HepG2 (cell line): ENCODE results near the gene BTBD19. TPM values are rescaled to one million over a fixed set of nuclear protein-coding genes. Genes with fewer than 3 reads are reported as not detected.

Source experiments
- ARNTL ChIP-seq: sonication (generic); formaldehyde crosslinking; IDR thresholded peaks from 2 replicates; pipeline ENCODE4 v1.4.0; 2020; ENCODE audit warnings: mild to moderate bottlenecking, missing genetic modification reagents
- ATM ChIP-seq: fragments of 450-650 bp; IDR thresholded peaks from 2 replicates; pipeline ENCODE4 v1.7.1; 2017; ENCODE audit warnings: mild to moderate bottlenecking, borderline replicate concordance
- HNRNPL ChIP-seq: fragments of 200-400 bp; formaldehyde crosslinking; IDR thresholded peaks from 2 replicates; pipeline ENCODE4 v1.6.1; 2017; ENCODE audit warnings: mild to moderate bottlenecking, low read depth, low read length
- HOXA5 ChIP-seq: sonication (generic); formaldehyde crosslinking; IDR thresholded peaks from 2 replicates; pipeline ENCODE4 v1.4.0; 2020; ENCODE audit warnings: missing genetic modification reagents
- MAF1 ChIP-seq: sonication (generic); formaldehyde crosslinking; IDR thresholded peaks from 2 replicates; pipeline ENCODE4 v1.5.0; 2020; ENCODE audit warnings: missing genetic modification reagents, borderline replicate concordance
- MYC ChIP-seq: sonication (generic); formaldehyde crosslinking; IDR thresholded peaks from 2 replicates; pipeline ENCODE4 v1.9.0; 2021; ENCODE audit warnings: missing genetic modification reagents, borderline replicate concordance
- PCBP1 ChIP-seq: fragments of 200-400 bp; formaldehyde crosslinking; IDR thresholded peaks from 2 replicates; pipeline ENCODE4 v1.6.1; 2017; ENCODE audit warnings: mild to moderate bottlenecking, low read depth, low read length, borderline replicate concordance
- RARA ChIP-seq: IDR thresholded peaks from 2 replicates; pipeline ENCODE4 v1.6.1; 2016; ENCODE audit warnings: missing genetic modification reagents, missing compliant biosample characterization
- SIN3A ChIP-seq: IDR thresholded peaks from 2 replicates; pipeline ENCODE4 v1.6.1; 2011; ENCODE audit warnings: low read depth, mild to moderate bottlenecking, control low read depth, low read length, borderline replicate concordance
- TEAD3 ChIP-seq: optimal IDR thresholded peaks from 2 replicates; pipeline ENCODE3; 2016; ENCODE audit warnings: borderline replicate concordance
- YY1 ChIP-seq: IDR thresholded peaks from 2 replicates; pipeline ENCODE4 v1.6.1; 2011; ENCODE audit warnings: low read length, low read depth, moderate library complexity, mild to moderate bottlenecking; ENCODE audit not compliant: insufficient read depth, insufficient replicate concordance
- ZBTB38 ChIP-seq: sonication (generic); formaldehyde crosslinking; IDR thresholded peaks from 2 replicates; pipeline ENCODE4 v1.5.1; 2020; ENCODE audit warnings: mild to moderate bottlenecking, missing genetic modification reagents
- ZEB1 ChIP-seq: IDR thresholded peaks from 2 replicates; pipeline ENCODE4 v1.6.1; 2012; ENCODE audit warnings: mild to moderate bottlenecking, low read depth, inconsistent platforms; ENCODE audit not compliant: insufficient replicate concordance
- ZNF251 ChIP-seq: sonication (generic); formaldehyde crosslinking; IDR thresholded peaks from 2 replicates; pipeline ENCODE4 v1.9.0; 2021; ENCODE audit warnings: mild to moderate bottlenecking, missing genetic modification reagents
- ZNF292 ChIP-seq: sonication (generic); formaldehyde crosslinking; IDR thresholded peaks from 2 replicates; pipeline ENCODE4 v1.8.1; 2022; ENCODE audit warnings: mild to moderate bottlenecking, low read depth, missing genetic modification reagents, borderline replicate concordance
- ZNF496 ChIP-seq: sonication (generic); formaldehyde crosslinking; IDR thresholded peaks from 2 replicates; pipeline ENCODE4 v1.8.1; 2023; ENCODE audit warnings: mild to moderate bottlenecking, moderate library complexity, missing genetic modification reagents; ENCODE audit not compliant: insufficient replicate concordance
- polyA plus RNA-seq, 8 experiments: library from polyadenylated mRNA; depleted of rRNA in 3 of 8; stranded (reverse) in 7 of 8; unstranded in 1 of 8; fragments of >200 nt; fragmentation: Illumina TruSeq in 4 of 8; extraction: Trizol in 4 of 8; gene quantifications; 2 replicates each; pipeline versions ENCODE4 v1.2.1 to v1.2.3, GENCODE V29; 2011 to 2016; ENCODE audit warnings: low read depth in 4 of 8, missing spikeins in 1 of 8, mixed read lengths in 1 of 8; ENCODE audit not compliant: insufficient read depth in 1 of 8
- total RNA-seq, 5 experiments: library from RNA; depleted of rRNA; stranded (reverse); fragments of >200 nt; fragmentation: Illumina TruSeq; extraction: Trizol; gene quantifications; 2 replicates each; pipeline ENCODE4 v1.2.3, GENCODE V29; 2016; ENCODE audit warnings: low read depth in 1 of 5
- TF ChIP-seq, protein P1 (sequence below): sonication (generic); formaldehyde crosslinking; IDR thresholded peaks from 2 replicates; pipeline ENCODE4 v1.4.0; 2020; ENCODE audit warnings: mild to moderate bottlenecking, low read depth, missing genetic modification reagents
- TF ChIP-seq, protein P2 (sequence below): sonication (generic); formaldehyde crosslinking; IDR thresholded peaks from 2 replicates; pipeline ENCODE4 v1.4.0; 2020; ENCODE audit warnings: mild to moderate bottlenecking, missing genetic modification reagents
- TF ChIP-seq, protein P3 (sequence below), 2 experiments: fragments of 450-650 bp in 1 of 2; sonication (generic) in 1 of 2; formaldehyde crosslinking; IDR thresholded peaks; 2 replicates each; pipeline versions ENCODE4 v1.5.0 to v1.8.0; 2020 to 2022; ENCODE audit warnings: mild to moderate bottlenecking in 1 of 2, missing genetic modification reagents in 1 of 2
- TF ChIP-seq, protein P4 (sequence below): sonication (generic); formaldehyde crosslinking; IDR thresholded peaks from 2 replicates; pipeline ENCODE4 v1.4.0; 2020; ENCODE audit warnings: mild to moderate bottlenecking, low read depth, missing genetic modification reagents
- TF ChIP-seq, protein P5 (sequence below): sonication (generic); formaldehyde crosslinking; IDR thresholded peaks from 2 replicates; pipeline ENCODE4 v1.8.0; 2022; ENCODE audit warnings: missing genetic modification reagents, mild to moderate bottlenecking, inconsistent platforms, borderline replicate concordance

BTBD19 gene
- total and polyA plus RNA-seq, 2 of the 13 experiments (the other 11 are each of a cell fraction or from before 2014, with no cell fraction given) = 2.7 to 6.7 TPM

DNA sequence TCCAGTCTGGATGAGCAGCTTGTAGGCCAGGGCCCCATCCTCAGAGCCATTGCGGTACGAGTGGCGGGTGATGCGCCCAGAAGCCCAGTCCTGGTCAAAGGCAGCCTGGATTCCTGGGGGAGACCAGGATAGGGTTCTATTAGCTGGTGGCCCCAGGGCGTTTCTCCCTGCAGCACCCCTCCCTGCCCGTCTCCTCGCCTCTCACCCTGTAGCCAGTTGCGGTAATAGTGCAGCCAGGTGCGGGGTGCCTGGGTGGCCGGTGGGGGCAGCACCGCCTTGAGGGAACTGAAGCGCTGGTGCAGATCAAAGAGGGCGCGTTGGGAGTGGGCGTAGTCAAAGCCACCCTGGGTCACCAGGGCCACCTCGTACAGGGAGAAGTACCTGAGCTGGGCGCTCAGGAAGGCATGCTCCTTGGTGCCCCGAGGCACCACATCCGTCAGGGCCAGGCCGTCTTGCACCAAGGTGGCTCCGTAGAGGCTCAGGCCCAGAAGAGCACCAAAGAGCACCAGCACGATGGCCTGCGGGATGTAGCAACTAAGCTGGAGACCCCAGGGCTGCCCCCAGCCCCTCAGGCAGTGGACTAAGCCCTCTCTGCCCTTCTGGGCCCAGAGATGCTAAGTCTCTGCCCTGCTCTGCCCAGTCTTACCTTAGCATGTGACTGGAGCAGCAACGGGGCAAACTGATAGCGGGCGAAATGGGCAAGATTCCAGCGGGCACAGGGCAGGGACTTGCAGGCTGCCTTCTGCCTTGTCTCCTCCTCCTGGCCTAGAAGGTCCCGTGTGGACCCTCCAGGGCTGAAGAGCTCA is 19.1 kb downstream of the BTBD19 start (continued):
- no peak for TF ChIP-seq MAF1 (CRISPR knock-in tag)
- TF ChIP-seq PCBP1 = 0 out of 2 replicates have a peak, but pooled peaks have one; percentile 16
- TF ChIP-seq RARA = peak; percentile 33; the same call in 1 of the 2 replicates
- no peak for TF ChIP-seq TEAD3 (CRISPR knock-in tag)
- TF ChIP-seq, protein P1, sequence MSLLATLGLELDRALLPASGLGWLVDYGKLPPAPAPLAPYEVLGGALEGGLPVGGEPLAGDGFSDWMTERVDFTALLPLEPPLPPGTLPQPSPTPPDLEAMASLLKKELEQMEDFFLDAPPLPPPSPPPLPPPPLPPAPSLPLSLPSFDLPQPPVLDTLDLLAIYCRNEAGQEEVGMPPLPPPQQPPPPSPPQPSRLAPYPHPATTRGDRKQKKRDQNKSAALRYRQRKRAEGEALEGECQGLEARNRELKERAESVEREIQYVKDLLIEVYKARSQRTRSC (CRISPR knock-in tag) = no peak
- TF ChIP-seq MYC (CRISPR knock-in tag) = peak; percentile 45; the same call in 1 of the 2 replicates
- peak; percentile 22; the same call in 1 of the 2 replicates for TF ChIP-seq SIN3A
- TF ChIP-seq, protein P2, sequence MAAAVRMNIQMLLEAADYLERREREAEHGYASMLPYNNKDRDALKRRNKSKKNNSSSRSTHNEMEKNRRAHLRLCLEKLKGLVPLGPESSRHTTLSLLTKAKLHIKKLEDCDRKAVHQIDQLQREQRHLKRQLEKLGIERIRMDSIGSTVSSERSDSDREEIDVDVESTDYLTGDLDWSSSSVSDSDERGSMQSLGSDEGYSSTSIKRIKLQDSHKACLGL = peak; percentile 65; the same call in 1 of the 2 replicates
- TF ChIP-seq ZBTB38 (CRISPR knock-in tag) = no peak; the same call in 1 of the 2 replicates
- TF ChIP-seq ZNF496 = no peak
- TF ChIP-seq, protein P3, sequence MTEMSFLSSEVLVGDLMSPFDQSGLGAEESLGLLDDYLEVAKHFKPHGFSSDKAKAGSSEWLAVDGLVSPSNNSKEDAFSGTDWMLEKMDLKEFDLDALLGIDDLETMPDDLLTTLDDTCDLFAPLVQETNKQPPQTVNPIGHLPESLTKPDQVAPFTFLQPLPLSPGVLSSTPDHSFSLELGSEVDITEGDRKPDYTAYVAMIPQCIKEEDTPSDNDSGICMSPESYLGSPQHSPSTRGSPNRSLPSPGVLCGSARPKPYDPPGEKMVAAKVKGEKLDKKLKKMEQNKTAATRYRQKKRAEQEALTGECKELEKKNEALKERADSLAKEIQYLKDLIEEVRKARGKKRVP (CRISPR knock-in tag; IDR thresholded peaks at IDR 0.05) = no peak
- peak; percentile 52 for TF ChIP-seq YY1
- TF ChIP-seq HNRNPL = peak; percentile 90
- TF ChIP-seq ZNF251 (CRISPR knock-in tag) = no peak
- TF ChIP-seq, protein P4, sequence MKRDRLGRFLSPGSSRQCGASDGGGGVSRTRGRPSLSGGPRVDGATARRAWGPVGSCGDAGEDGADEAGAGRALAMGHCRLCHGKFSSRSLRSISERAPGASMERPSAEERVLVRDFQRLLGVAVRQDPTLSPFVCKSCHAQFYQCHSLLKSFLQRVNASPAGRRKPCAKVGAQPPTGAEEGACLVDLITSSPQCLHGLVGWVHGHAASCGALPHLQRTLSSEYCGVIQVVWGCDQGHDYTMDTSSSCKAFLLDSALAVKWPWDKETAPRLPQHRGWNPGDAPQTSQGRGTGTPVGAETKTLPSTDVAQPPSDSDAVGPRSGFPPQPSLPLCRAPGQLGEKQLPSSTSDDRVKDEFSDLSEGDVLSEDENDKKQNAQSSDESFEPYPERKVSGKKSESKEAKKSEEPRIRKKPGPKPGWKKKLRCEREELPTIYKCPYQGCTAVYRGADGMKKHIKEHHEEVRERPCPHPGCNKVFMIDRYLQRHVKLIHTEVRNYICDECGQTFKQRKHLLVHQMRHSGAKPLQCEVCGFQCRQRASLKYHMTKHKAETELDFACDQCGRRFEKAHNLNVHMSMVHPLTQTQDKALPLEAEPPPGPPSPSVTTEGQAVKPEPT (CRISPR knock-in tag) = peak; percentile 60; the same call in 1 of the 2 replicates
- TF ChIP-seq, protein P5, sequence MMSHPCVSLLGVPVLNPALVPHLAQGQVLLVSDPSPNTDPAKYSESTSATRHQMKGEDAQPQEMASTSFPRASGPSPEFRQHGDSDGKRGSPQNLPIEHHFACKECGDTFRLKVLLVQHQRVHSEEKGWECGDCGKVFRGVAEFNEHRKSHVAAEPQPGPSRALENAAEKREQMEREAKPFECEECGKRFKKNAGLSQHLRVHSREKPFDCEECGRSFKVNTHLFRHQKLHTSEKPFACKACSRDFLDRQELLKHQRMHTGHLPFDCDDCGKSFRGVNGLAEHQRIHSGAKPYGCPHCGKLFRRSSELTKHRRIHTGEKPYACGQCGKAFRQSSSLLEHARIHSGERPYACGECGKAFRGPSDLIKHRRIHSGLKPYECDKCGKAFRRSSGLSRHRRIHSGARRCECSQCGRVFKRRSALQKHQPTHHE (CRISPR knock-in tag) = peak; percentile 48; the same call in 1 of the 2 replicates
- peak; percentile 34; the same call in 1 of the 2 replicates for TF ChIP-seq ZNF292 (CRISPR knock-in tag)
- TF ChIP-seq ATM = no peak
- TF ChIP-seq HOXA5 = no peak
- 0 out of 2 replicates have a peak, but pooled peaks have one; percentile 10 for TF ChIP-seq ARNTL (CRISPR knock-in tag)
- TF ChIP-seq ZEB1 = peak; percentile 52
